KOPT-K1 (cell line): ENCODE results near the gene ADAM12.

Source experiments
- H3K27ac ChIP-seq: fragments of 200-600 bp; sonication (generic); 2 replicates; pipeline ENCODE4 v1.5.1; 2016; ENCODE audit warnings: antibody characterized with exemption, mild to moderate bottlenecking, low read depth, low read length; ENCODE audit not compliant: poor library complexity, severe bottlenecking
- H3K36me3 ChIP-seq: fragments of 200-600 bp; sonication (generic); 2 replicates; pipeline ENCODE4 v1.5.1; 2017; ENCODE audit warnings: antibody characterized with exemption, mild to moderate bottlenecking, low read length, moderate library complexity; ENCODE audit not compliant: insufficient read depth
- H3K9me3 ChIP-seq: fragments of 200-600 bp; sonication (generic); 2 replicates; pipeline ENCODE4 v1.5.1; 2017; ENCODE audit warnings: antibody characterized with exemption, low read length, mild to moderate bottlenecking; ENCODE audit not compliant: insufficient read depth, poor library complexity, severe bottlenecking

The ADAM12 gene

DNA sequence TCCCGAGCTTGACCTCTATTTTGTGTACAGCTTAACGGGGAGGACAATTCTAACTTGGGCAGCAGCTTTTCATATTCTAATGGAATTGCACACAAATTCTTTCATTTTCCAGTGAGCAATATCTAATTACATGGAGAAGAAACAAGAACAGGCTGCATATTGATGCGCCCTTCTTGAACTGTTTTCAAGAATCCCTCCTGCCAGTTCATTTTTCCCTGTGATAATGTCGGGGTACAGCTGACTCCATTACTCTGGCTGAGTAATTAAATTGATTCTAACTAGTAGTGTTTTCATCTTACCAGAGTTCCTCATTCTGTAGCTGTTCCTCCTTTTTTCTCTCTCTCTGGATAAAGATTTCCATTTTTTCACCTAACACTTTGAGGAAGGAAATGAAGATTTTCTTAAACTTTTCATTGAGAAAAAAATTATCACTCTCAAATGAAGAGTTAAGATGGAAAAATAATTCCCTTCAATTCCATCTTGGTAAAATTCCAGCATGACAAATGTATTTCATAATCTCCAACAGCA lies 301.1 kb downstream of the ADAM12 start:
- H3K9me3 ChIP-seq, result no peaks in the 10 kb centered on the region
- H3K27ac ChIP-seq, result no peak overlapping the region
- no peaks in the 10 kb centered on the region for H3K36me3 ChIP-seq

DNA sequence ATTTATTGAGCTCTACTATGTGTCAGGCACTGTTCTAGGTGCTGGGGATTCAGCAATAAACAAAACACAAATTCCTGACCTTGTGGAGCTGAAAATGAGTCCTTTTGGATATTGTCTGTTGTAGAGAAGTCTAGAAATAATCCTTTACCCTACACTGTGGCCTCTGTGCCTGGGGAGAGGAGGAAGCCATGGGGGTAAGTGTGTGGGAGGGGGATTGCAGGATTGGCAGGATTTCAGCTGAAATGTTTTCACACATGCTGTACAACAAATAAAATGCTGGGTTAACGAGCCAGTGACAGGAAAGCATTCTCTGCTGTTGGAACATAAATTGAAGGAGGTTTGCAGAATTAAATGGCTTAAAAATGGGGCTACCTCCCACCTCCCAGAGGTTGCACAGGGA lies 302.5 kb downstream of the ADAM12 start:
- no peaks in the 10 kb centered on the region for H3K9me3 ChIP-seq
- H3K27ac ChIP-seq, result no peak overlapping the region
- H3K36me3 ChIP-seq, result no peaks in the 10 kb centered on the region

DNA sequence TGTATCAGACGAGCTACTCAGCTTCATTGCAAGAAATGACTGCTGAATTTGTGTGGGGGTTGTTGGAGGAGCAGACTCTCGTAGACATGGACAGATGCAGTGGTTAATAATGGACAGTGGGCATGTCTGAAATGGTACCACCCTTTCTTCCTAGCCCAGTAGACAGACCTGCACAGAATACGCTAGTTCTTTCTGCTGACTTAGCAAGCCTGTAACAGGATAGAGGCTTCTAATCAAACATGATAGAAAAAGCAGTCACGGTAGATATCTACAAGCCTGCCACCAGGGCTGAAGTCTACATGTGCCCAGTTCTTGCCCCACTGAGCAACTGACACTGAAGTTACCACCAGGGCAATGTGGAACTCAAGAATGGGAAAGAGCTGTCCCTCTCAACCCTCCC lies 303.9 kb downstream of the ADAM12 start:
- Histone ChIP-seq H3K36me3 (no peaks in the 10 kb centered on the region), H3K9me3 (no peaks in the 10 kb centered on the region), H3K27ac (no peak overlapping the region)

DNA sequence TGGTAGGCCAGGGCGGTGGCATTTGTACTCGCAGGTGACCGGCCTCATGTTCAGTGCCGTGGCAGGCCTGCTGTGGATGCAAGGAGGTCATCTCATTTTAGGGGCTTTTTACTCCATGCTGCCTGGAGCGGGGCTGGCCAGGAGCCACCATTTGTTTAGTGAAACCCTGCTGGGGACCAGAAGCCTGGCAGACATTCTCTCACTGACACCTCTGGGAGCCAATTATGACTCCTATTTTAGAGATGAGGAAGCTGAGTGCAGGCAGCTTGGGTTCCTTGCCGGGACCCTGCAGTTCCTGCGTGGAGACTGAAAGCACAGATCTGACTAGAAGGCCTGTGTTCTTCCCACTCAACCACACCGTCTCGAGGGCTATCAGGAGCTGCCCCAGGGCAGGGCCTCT lies 305.3 kb downstream of the ADAM12 start:
- H3K9me3 ChIP-seq, result no peaks in the 10 kb centered on the region
- H3K27ac ChIP-seq, result no peak overlapping the region
- H3K36me3 ChIP-seq, result no peaks in the 10 kb centered on the region

DNA sequence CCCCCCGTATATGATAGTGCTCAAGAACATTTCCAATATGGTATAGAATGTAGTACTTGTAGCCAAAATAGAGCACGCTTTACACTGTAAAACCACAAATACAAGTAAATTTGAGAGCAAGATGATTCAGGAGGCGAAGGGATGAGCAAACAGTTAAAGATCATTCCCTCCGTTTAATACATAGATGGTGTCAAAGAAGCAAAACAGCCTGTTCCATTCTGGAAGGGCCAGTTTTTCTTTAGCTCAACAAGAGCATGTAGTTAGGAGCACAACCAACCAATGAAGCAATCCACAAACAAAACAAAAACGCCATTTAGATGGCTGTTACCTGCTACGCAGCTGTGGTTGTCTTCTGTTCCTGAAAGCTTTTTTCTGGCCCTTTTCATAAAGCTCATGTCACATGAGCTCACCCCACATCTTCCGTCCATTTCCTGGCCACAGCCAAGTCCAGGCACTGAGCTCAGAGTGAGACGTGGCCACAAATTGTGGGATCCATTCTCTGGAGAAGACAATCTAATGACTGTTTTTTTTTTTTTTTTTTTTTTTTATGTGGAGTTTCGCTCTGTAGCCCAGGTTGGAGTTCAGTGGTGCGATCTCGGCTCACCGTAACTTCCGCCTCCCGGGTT lies 306.3 kb downstream of the ADAM12 start:
- no peak overlapping the region for H3K27ac ChIP-seq
- H3K36me3 ChIP-seq, result no peaks in the 10 kb centered on the region
- no peaks in the 10 kb centered on the region for H3K9me3 ChIP-seq

DNA sequence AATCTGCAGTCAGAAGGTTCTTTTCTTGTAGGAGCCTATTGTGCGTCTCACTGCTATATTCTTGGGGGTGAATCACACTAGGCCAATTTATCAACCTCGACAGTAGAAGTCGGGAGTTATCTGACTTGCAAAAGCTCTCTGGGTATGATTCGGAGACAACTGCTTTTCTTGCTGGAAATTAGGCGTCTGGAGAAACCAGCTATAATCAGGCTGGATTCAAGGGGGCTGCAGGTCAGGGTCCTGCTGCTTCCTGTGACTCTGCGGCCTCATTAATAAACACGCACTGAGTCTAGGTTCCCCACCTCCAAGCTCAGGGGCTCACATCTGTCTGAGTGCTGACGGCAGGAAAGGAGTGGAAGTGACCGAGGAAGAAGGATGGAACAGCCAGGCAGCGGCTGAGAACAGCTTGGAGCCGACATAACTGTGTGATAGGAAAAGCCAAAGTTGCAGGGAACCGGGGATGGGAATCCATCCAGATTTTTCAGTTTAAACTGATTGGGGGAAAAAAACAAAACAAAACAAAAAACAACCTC lies 307.3 kb downstream of the ADAM12 start:
- no peaks in the 10 kb centered on the region for H3K36me3 ChIP-seq
- H3K9me3 ChIP-seq, result no peaks in the 10 kb centered on the region
- H3K27ac ChIP-seq, result no peak overlapping the region

DNA sequence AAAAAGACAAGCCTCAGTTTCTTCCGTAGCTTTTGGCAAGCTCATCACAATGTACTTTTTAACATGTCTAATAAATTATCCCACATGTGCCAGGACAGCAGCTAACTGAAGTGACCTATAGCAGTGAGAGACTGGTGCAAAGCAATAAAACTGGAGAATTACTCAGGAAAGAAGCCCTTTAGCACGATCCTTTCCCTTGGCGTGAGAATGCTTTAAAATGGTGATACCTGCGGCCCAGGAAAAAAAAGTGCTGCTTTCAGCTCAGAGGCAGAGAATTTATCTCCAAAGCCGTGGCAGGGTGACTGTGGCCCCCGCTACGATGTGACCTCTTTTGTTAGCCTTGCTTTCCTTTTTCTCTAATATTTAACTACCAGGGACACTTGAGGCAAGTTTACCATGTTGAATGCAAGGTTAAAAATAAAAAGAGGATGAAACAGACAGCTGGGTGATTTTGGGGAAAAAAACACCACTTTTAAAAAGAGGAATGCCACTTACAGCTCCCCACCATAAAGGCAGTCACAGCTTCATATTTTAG lies 307.9 kb downstream of the ADAM12 start:
- Histone ChIP-seq H3K9me3 (no peaks in the 10 kb centered on the region), H3K27ac (no peak overlapping the region), H3K36me3 (no peaks in the 10 kb centered on the region)

DNA sequence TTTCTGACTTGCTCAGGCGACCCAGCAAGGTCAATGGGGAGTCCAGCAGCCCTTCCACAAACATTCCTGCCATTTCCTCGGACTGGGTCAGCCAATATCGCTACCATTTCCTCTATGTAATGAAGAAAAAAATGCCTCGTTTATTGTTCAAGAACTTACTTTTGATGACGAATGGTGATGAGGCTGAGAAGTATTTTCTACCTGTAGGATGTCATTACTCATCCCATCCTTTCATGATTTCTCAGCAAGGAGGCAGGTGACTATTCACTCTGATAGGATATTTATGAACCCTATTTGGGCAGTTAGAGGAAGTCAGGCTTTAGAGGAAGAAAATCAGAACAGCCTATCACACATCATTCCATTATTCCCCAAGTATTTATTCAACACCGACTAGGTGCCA lies 313.3 kb downstream of the ADAM12 start:
- Histone ChIP-seq H3K9me3 (no peaks in the 10 kb centered on the region), H3K36me3 (no peaks in the 10 kb centered on the region), H3K27ac (no peak overlapping the region)

DNA sequence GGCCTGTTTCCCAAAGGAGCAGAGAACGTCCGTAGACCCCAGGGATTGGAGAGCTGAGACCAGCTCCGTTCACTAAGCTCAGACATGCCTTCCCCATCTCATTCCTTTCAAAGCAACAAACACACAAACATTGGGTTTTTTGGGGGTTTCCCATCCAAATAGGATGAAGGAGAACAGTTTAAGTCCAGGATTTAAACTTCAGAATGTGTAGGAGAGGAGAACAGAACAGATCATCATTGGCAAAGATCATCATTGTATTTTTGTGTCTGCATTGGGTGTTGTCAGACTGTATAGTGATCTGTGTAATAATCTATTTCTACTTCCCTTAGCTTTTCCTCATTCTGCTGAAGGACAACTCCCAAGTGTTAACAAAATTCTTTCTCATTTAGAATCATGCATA lies 314.0 kb downstream of the ADAM12 start:
- Histone ChIP-seq H3K36me3 (no peaks in the 10 kb centered on the region), H3K27ac (no peak overlapping the region), H3K9me3 (no peaks in the 10 kb centered on the region)

DNA sequence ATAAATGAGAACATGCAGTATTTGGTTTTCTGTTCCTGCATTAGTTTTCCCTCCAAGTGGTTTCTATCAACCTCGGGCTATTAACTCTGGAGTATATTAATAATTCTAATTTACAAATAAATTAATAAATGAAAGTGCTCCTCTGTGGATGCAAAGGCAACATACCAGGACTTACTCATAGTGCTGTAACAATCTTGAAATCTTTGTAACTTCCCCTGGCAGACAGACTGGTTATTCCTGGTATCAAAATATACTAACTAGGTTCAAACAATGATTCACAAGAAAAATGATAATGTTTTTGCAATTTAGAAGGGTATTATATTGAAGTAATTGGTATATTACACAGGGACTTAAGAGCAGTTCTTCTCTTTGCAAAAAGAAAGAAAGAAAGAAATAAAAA lies 314.7 kb downstream of the ADAM12 start:
- no peaks in the 10 kb centered on the region for H3K9me3 ChIP-seq
- no peak overlapping the region for H3K27ac ChIP-seq
- H3K36me3 ChIP-seq, result no peaks in the 10 kb centered on the region

DNA sequence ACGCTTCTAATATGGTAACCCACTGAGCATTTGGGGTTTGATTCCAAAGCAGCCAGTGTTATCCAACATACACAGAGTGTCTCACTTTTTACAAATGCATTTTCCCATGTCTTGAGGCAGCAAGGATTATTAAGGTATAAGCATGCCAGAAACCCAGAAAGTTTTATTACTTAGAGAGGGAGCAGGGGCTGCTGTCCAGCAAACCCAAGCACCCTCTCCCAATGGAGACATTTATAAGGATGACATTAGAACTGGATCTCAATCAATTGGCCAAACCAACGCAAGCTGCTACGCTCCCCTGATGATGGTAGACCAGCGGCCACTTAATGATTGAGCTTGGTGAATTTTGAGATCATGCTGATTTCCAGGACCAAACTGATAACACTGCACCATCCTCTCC lies 315.7 kb downstream of the ADAM12 start:
- no peaks in the 10 kb centered on the region for H3K9me3 ChIP-seq
- no peak overlapping the region for H3K27ac ChIP-seq
- H3K36me3 ChIP-seq, result no peaks in the 10 kb centered on the region

DNA sequence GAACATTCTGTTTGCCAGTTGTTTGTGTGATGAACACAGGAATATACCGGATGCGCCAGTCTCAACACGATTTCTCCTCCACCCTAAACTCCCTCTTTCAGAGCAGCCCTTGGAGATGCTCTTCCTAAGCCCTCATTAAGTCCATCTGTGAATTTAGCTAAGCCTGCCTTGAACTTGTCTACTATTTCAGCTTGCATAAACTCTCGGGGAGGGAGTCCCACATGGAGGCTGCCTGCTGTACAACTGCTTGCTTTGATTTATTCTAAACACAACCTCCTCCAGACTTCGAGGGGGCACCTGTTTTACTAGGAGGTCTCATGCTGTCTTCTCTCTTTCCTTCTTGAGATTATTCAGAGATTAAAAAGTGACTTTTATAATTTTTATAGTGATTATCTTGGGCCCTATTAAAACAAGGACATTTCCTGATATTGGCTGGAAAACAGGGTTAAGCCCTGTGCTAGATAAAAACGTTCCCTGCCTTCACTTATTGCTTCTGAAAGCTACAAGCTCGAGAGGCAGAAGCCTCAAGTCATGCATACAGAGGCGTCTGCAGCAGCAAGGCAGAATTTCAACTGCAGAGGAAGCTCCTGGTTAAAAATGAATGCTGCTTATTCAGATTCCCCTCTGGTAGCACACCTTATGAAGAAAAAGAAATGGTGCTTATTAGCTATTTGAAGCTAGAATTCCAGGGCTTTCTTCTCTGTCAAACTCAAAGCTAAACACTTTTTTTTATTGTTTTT lies 317.6 kb downstream of the ADAM12 start:
- Histone ChIP-seq H3K27ac (no peak overlapping the region), H3K36me3 (no peaks in the 10 kb centered on the region), H3K9me3 (no peaks in the 10 kb centered on the region)

DNA sequence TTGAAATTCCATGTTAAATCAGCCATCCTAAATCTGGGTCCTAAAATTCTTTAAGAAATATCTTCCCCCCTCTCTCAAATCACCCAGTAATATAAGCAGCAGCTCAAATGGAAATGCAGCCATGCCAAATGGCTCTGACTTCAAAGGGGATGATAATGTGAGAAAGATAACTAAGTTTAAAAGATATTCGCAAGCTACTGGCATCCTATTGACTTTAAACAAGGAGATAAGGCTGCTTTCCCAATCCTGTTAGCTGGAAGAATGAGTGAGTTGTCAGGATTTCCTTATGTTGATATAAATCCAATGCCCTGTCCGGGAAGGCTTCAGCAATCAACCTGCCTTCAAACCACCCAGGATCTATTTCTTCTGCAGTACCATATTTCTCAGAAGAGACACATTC lies 320.0 kb downstream of the ADAM12 start:
- Histone ChIP-seq H3K27ac (no peak overlapping the region), H3K36me3 (no peaks in the 10 kb centered on the region), H3K9me3 (no peaks in the 10 kb centered on the region)

DNA sequence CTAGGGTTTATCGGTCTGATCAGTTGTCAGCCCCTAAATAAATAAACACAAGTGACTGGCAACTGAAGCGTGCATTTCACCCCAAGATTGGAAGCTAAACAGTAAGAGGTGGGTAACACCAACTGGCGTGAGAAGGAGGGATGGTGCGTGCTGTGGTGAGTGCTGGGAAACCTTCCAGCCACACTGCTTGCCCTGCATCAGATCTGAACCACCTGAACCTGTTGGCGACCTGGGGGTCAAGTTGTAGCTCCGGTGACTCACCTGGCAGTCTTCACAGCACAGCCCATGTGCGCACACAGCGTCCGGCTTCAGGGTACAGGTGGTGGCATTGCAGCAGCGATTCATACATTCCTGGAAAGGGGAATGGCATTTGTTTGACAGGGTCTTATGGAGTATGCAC lies 321.8 kb downstream of the ADAM12 start:
- Histone ChIP-seq H3K9me3 (no peaks in the 10 kb centered on the region), H3K27ac (no peak overlapping the region), H3K36me3 (no peaks in the 10 kb centered on the region)

DNA sequence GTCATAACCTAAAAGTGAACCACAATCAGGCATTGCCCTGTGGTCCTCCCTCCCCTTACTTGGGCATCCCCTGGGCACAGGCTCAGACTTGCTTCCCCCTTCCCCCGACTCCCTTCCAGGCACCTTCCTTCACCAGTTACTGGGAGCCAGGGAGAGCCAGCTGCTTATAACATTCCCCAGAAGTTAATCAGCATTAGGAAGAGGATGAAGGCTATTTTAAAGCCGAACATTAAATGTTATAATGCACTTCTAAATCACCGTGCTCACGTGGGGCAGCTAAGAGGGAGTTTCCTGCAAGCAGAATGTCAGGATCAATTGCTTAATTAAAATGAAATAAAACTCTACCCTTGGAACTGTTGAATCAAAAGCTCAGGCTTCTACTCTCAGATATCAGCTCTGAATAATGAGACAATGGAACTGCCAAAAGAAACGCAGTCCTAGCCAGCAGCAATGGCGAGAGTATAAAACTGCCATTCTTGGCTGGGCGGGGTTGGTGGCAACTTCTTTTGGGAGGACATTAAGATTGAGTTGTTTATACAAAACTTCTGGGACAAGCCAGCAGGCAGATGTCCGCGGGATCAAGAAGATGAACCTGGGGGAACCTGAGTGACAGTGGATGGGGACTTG lies 322.4 kb downstream of the ADAM12 start:
- Histone ChIP-seq H3K9me3 (no peaks in the 10 kb centered on the region), H3K36me3 (no peaks in the 10 kb centered on the region), H3K27ac (no peak overlapping the region)
